Hypothalamus (tissue), 51 donors: Measurements from ENCODE around the gene NPY1R.

Experiments used
- DNase-seq, 51 donors: peaks; one replicate each; lab custom pipeline; 2025; lab: John Stamatoyannopoulos, UW

NPY1R gene

DNA sequence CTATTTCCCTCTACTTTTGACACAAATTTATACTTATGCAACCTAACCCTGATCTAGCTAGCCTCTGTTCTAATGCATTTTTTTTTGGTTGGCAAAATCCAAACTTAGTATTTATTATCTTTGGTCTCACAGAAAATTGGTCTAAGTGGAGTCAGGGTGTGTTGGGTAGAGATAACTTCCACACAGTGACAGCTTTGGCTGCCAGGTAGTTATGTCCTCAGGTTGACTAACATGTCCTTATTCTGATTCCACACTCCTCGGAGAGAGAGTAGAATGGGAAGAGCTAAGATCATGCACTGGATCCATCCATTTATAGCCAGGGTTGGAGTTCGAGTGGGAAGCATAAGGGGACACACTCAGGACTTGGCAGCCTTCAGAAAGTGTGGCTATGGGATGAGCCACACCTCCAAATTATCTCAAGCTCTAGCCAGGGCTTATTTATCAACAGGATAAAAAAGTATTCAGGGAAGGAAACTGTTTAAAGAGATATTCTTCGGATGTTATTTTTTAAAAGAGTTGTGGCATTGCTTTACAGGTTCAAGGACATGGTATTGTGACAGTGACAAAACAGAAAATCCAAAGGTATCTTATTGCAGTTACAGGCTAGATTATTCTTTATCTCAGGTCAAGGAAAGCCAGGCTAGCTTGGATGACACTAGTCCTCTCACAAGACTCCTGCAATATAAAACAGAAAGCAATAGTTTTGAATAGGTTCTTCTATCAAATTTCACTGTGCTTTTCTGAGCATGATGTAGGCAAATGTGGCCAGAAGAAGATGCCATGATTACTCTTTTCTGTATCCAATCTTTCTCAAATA is 51.5 kb downstream of the NPY1R start:
- no peak for DNase-seq

DNA sequence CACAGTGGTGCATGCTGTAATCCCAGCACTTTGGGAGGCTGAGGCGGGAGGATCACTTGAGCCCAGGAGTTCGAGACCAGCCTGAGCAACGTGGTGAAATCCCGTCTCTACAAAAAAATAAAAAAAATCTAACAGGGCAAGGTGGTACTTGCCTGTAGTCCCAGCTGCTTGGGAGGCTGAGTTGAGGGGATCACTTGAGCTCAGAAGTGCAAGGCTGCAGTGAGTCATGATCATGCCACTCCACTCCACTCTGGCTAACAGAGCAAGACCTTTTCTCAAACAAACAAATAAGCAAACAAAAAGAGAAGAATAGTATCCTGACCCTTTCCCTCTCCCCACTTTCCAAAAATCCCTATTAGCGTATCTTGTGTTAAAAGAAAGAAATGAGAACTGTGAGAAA is 52.7 kb downstream of the NPY1R start:
- no peak for DNase-seq

DNA sequence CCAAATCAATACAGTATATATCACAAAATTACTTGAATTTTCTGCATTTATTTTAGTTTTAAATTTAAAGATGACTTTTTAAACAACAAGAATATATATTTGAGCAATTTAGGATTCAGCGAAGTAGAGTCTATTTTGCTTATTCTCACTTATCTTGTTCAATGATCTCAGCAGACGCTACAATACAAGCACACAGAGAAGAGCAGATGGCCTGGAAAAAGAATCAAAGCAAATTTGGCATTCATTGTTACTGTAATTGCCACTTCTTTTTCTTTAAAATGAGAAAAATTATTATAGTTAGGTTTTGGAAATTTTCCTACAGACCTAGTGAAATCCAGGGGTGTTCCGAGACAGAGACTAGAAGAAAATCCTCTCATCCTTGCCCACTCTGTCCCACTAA is 57.5 kb downstream of the NPY1R start:
- no peak for DNase-seq
